Nephron (organoid): ENCODE measurements around the gene C11orf24.
A peak's percentile ranks its signal among the peaks of the same experiment; 100 is the strongest.

Source experiments
- H3K27ac Mint-ChIP-seq, 3 experiments: 2 replicates each; pipeline ENCODE4 v1.8.0; 2020; ENCODE audit warnings: mixed read lengths in 3 of 3, mild to moderate bottlenecking in 2 of 3, moderate library complexity in 1 of 3
- H3K27me3 Mint-ChIP-seq: 2 replicates; pipeline ENCODE4 v1.8.0; 2021; ENCODE audit warnings: low read depth, mild to moderate bottlenecking, moderate library complexity, mixed read lengths
- H3K36me3 Mint-ChIP-seq: 2 replicates; pipeline ENCODE4 v1.8.0; 2020; ENCODE audit warnings: low read depth, mixed read lengths
- H3K4me1 Mint-ChIP-seq: 2 replicates; pipeline ENCODE4 v1.8.0; 2020; ENCODE audit warnings: mixed read lengths
- H3K4me3 Mint-ChIP-seq, 3 experiments: 2 replicates each; pipeline ENCODE4 v1.8.0; 2020; ENCODE audit warnings: mild to moderate bottlenecking in 3 of 3, mixed read lengths in 3 of 3, moderate library complexity in 2 of 3
- H3K9me3 Mint-ChIP-seq: 2 replicates; pipeline ENCODE4 v1.8.0; 2020; ENCODE audit warnings: mixed read lengths
- TF ChIP-seq, protein P1 (sequence below), 3 experiments: fragments of 200-600 bp; sonication (generic); IDR thresholded peaks; one replicate each; pipeline ENCODE4 v1.5.0; 2021; ENCODE audit warnings: antibody characterized with exemption in 3 of 3; ENCODE audit not compliant: unreplicated experiment in 3 of 3

The C11orf24 gene

DNA sequence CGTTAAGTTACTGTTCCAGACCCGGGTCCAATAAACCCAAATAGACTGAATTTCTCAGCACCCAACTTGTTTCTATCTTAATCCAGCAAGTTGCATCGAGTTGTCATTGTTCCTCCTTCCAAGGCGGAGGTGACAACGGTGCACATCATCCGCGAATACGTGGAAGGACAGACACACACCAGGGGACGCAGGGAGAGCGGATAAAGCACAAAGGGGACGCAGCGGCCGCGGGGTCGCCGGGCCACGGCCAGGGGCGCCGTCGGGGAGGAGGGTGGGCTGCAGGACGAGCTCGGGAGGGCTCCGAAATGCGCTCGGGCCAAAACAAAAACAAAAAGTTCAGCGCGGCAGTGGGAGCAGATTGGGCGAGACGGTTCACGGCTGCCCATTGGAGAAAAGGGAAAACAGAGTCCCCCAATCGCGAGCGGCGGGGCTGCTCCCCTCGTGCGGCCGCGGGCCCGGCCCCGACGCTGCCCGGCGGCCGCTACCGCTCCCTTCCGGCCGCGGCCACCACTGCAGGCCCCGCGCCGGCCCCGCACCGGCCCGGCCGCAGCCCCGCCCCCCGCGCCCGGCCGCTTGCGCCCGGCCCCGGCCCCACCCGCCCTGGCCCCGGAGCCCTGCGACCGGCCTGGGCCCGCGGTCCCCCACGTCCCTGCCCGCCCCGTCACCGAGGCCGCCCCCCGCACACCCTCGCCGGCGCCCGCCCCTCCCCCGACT is 59.2 kb downstream of the C11orf24 start:
- H3K36me3 Mint-ChIP-seq = no peaks in the 10 kb centered on the region
- no peaks in the 10 kb centered on the region for H3K9me3 Mint-ChIP-seq
- peaks cover 46% of the 10 kb centered on the region for H3K4me1 Mint-ChIP-seq
- peak overlapping the region; percentile 91 to 98 (median 94) for H3K27ac Mint-ChIP-seq
- peak overlapping the region; percentile 95 to 99 (median 95) for H3K4me3 Mint-ChIP-seq
- TF ChIP-seq, protein P1, sequence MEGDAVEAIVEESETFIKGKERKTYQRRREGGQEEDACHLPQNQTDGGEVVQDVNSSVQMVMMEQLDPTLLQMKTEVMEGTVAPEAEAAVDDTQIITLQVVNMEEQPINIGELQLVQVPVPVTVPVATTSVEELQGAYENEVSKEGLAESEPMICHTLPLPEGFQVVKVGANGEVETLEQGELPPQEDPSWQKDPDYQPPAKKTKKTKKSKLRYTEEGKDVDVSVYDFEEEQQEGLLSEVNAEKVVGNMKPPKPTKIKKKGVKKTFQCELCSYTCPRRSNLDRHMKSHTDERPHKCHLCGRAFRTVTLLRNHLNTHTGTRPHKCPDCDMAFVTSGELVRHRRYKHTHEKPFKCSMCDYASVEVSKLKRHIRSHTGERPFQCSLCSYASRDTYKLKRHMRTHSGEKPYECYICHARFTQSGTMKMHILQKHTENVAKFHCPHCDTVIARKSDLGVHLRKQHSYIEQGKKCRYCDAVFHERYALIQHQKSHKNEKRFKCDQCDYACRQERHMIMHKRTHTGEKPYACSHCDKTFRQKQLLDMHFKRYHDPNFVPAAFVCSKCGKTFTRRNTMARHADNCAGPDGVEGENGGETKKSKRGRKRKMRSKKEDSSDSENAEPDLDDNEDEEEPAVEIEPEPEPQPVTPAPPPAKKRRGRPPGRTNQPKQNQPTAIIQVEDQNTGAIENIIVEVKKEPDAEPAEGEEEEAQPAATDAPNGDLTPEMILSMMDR (IDR thresholded peaks at IDR 0.05; ENCODE audit: unreplicated experiment in 3 of 3) = peak in 1 of 3 experiments; percentile 19
- peaks cover 14% of the 10 kb centered on the region for H3K27me3 Mint-ChIP-seq

DNA sequence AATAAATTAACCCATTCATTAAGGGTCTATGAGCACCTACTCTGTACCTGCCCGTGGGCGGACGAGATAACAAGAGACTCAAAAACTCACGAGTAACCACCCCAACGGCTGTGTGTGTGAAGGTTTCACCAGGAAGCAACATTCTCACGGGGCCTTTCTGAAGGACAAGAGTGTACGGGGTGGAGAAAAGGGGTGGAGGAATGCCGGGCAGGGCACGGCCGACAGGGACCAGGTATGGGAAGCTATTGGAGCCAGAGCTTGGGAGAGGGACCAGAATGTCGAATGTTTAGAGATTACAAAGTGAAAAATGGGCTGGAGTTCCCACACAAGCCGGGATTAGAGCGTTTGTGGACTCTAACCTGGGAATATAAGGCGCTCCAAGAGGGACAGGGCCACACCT is 60.2 kb downstream of the C11orf24 start:
- peak overlapping the region; percentile 95 to 99 (median 95) for H3K4me3 Mint-ChIP-seq
- peak overlapping the region; percentile 91 to 98 (median 94) for H3K27ac Mint-ChIP-seq
- H3K27me3 Mint-ChIP-seq = peaks cover 14% of the 10 kb centered on the region
- peaks cover 55% of the 10 kb centered on the region for H3K4me1 Mint-ChIP-seq
- TF ChIP-seq, protein P1 (IDR thresholded peaks at IDR 0.05; ENCODE audit: unreplicated experiment in 3 of 3) = no peak
- no peaks in the 10 kb centered on the region for H3K36me3 Mint-ChIP-seq
- no peaks in the 10 kb centered on the region for H3K9me3 Mint-ChIP-seq
